Frontal cortex (tissue), 4 donors: Measurements from ENCODE around the gene C2CD4B. TPM values are rescaled to one million over a fixed set of nuclear protein-coding genes. Genes with fewer than 3 reads are reported as not detected.

Experiments used
- DNase-seq, 2 donors: peaks; one replicate each; pipeline ENCODE4 v3.0.0; 2012; ENCODE audit warnings: low spot score in 2 of 2
- FAIRE-seq: peaks from 2 replicates; lab custom pipeline; 2012; peaks lifted over from hg19 to GRCh38; lab: Jason Lieb, UNC
- total RNA-seq: library from RNA; depleted of rRNA; stranded (reverse); fragments of >200 nt; gene quantifications from one replicate; pipeline ENCODE4 v1.2.3, GENCODE V29; 2014
- donor health status: control.
- donor health status: control.
- donor health status: control.

C2CD4B gene
- total RNA-seq, 1 donor from 2014 or later, result 0.41 TPM

- FAIRE-seq, result no peak
- no peak for DNase-seq
Observed at GRCh38 chr15:62121273-62122015, 43.6 kb downstream of the C2CD4B start.

- FAIRE-seq (no peak), DNase-seq (no peak)
Observed at GRCh38 chr15:62120776-62121175, 44.3 kb downstream of the C2CD4B start.

GRCh38 chr15:62119874-62120273 lies 45.2 kb downstream of the C2CD4B start:
- FAIRE-seq, result no peak

GRCh38 chr15:62119227-62119864 lies 45.7 kb downstream of the C2CD4B start:
- FAIRE-seq, result no peak

More at GRCh38 chr15:62119874-62120273, 45.2 kb downstream of the C2CD4B start:
- no peak for DNase-seq

GRCh38 chr15:62118520-62119226 lies 46.4 kb downstream of the C2CD4B start:
- FAIRE-seq (no peak), DNase-seq (no peak)

More at GRCh38 chr15:62119227-62119864, 45.7 kb downstream of the C2CD4B start:
- no peak for DNase-seq

- DNase-seq (no peak), FAIRE-seq (no peak)
Observed at GRCh38 chr15:62115847-62116246, 49.2 kb downstream of the C2CD4B start.

Other genes with a start within 250 kb of the C2CD4B start
- 95.4 TPM for gene VPS13C, start 104.8 kb downstream of the C2CD4B start, total RNA-seq
- gene C2CD4A, start 98.3 kb downstream of the C2CD4B start, total RNA-seq, result under 0.01 TPM
- gene TLN2, start 225.3 kb upstream of the C2CD4B start, total RNA-seq, result 29.3 TPM